HG02678 (cell line): ENCODE measurements around the gene MPHOSPH10.
"Not testable (repeated sequence)": the region's sequence is repeated elsewhere in the genome, so short reads cannot be mapped to it uniquely, and the experiment has no call there.

Experiments
- ATAC-seq: cut with Tn5 transposase; IDR thresholded peaks from one replicate; pipeline ENCODE4 v1.9.1; 2021; ENCODE audit warnings: mild to moderate bottlenecking, moderate library complexity; ENCODE audit not compliant: unreplicated experiment

MPHOSPH10 gene

GRCh38 chr2:71130152-71130904 is at the start of gene MPHOSPH10, which contains the start of gene MCEE:
Gene MPHOSPH10 (plus strand): TSS chr2:71130634. CDS start chr2:71130666, 32 bp downstream.
Gene MCEE (minus strand): TSS chr2:71130229. CDS start chr2:71130219, 10 bp downstream.
- peak; percentile 94 for ATAC-seq

DNA sequence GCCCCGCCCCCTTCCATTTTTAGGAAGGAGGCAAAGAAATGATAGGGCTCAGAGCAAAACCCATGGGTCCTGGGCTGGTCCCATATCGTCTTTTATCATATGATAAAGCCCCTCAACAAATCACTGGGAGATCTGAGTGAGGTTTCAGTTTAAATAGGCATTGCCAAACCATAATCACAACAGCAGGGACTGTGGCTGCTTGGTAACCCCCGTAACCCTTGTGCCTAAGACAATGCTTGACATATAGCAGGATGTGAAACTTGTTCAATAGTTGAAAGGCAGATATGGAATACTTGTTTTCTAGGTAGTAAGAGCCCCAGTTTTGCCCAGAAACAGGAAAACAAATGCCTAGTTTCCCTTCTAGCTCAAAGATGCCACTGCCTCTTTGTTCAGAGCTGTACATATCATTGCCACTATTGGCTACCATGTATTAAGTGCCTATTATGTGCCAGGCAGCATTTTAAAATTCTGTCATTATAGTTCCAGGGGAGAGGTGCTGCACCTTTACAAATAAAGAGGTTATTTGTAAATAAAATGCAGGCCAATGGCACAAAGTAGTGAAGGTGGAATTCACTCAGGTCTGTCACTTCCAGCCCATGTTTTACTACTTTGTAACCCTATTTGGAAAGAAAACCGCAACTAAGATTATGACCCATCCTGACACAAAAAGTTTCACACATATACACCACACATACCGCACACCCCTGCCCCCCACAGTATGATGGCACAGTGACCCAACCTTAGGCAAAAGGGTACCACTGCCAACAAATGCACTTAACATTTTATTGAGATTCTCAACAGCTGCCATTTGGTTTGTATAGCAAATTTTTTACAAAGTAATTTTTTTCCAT is 47.8 kb upstream of the MPHOSPH10 start:
- ATAC-seq, result peak; percentile 46

DNA sequence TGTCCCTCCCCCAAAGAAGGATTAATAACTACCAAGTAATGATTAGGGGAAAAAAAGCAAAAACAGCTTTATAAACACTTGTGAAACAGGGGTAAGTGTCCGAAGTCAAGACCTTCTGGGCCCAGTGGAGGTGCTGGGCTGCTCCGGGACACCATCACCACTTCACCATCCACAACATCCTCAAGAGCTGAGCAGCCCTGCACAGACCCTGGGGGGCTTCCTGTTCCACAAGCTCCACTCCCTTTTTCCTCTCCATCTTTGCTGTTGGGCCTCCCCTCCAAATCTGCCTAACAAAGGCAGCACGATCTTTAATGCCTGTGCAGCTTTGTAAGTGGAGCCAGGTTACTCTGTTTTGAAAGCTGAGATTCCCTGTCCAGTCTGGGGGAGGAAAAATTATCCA is 47.1 kb upstream of the MPHOSPH10 start:
- not testable (repeated sequence) for ATAC-seq

- not testable (repeated sequence) for ATAC-seq
Measured at GRCh38 chr2:71083752-71084312, 46.6 kb upstream of the MPHOSPH10 start.

DNA sequence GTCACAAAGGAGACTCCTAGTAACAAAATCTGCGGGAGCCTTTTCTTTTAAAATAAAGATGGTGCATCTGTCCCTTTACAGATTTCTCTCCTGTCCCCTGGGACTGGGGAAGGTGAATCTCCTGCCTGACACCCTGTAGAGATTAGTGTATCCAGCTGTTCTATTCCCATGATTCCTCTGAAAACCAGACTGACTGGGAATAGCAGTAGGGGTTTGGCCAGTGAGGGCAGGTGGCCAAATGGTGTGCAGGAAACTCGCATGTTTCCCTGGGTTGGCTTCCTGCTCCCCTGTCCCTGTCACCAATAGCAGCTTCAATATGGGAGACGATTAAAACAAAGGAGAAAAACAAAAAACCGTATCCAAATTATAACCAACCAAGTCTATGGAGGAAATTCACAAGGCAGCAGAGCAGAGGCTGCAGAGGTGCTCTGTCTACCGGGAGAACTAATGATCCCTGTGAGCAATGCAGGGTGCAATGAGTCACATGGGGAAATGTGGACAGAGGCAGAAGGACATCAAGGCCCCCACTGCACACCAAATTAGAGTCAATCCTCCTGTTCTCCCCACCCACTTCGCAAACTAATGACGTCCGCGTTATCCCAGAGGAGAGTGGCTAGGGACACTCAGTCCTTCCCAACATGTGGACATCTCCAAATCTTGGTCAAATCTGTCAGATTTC is 45.0 kb upstream of the MPHOSPH10 start:
- ATAC-seq, result not testable (repeated sequence)

- not testable (repeated sequence) for ATAC-seq
Measured at GRCh38 chr2:71089475-71089874, 41.0 kb upstream of the MPHOSPH10 start.

- not testable (repeated sequence) for ATAC-seq
Measured at GRCh38 chr2:71091808-71092207, 38.6 kb upstream of the MPHOSPH10 start.

- ATAC-seq, result not testable (repeated sequence)
Measured at GRCh38 chr2:71092491-71093260, 37.8 kb upstream of the MPHOSPH10 start.

- peak; percentile 58 for ATAC-seq
Measured at GRCh38 chr2:71100195-71100964, 30.1 kb upstream of the MPHOSPH10 start.

DNA sequence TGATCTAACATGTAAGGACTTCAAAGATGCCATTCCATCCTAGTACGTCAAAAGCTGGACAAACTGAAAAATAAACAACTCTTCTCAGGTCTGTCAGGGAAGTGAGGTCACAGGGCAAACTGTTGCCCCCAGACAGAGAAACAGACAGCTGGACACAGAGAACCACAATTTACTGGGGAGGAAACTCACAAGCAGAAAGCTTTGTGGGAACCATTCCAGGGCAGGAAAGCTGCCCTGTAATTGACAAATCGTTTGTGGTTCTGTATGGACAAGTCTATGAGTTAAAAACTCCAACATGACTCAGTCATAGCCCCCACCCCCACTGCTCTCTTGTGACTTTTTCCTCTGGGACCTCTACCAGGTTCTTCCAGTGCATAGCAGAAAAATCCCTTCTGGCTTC is 28.8 kb upstream of the MPHOSPH10 start:
- no peak for ATAC-seq

- ATAC-seq, result no peak
Measured at GRCh38 chr2:71102981-71103681, 27.3 kb upstream of the MPHOSPH10 start.

- no peak for ATAC-seq
Measured at GRCh38 chr2:71103809-71104208, 26.6 kb upstream of the MPHOSPH10 start.

DNA sequence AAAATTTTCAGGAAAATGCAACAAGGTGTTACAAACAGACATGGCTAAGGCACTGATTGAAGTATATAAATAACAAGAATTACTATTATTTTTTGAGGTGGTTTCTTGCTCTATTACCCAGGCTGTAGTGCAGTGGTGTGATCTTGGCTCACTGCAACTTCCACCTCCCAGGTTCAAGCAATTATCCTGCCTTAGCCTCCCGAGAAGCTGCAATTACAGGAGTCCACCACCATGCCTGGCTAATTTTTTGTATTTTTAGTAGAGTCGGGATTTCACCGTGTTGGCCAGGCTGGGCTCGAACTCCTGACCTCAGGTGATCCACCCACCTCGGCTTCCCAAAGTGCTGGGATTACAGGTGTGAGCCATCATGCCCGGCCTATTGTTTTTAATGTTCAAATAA is 24.0 kb upstream of the MPHOSPH10 start:
- not testable (repeated sequence) for ATAC-seq

DNA sequence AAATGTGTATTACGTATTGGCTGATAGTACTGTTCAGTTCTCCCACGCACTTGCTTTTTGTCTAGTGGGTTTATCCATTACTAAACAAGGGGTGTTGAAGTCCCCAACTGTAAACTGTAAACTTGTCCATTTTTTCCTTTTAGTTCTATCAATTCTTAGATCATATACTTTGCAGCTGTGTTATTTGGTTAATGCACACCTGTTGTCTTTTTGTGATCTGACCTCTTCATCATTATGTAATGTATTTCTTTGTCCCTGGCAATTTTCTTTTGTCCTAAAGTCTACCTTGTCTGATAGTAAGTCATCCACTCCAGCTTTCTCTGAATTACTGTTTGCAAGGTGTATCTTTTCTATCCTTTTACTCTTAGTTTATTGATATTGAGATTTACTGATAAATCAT is 22.3 kb upstream of the MPHOSPH10 start:
- no peak for ATAC-seq

DNA sequence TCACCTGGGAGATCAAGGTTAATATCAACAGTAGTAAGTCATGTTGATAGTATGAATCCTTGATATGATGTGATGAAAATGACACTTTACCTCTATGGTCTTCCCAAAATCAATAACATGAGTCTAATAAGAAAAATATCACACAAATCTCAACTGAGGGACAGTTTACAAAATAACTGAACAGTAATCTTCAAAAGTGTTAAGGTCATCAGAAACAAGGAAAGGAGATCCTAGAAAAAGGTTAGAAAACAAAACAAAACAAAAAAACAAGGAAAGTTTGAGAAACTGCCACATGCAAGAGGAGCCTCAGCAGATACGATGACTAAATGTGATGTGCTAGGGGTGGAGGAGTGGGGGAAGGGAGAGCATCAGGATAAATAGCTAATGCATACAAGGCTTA is 16.6 kb upstream of the MPHOSPH10 start:
- no peak for ATAC-seq

- ATAC-seq, result no peak
Measured at GRCh38 chr2:71117063-71117462, 13.4 kb upstream of the MPHOSPH10 start.

DNA sequence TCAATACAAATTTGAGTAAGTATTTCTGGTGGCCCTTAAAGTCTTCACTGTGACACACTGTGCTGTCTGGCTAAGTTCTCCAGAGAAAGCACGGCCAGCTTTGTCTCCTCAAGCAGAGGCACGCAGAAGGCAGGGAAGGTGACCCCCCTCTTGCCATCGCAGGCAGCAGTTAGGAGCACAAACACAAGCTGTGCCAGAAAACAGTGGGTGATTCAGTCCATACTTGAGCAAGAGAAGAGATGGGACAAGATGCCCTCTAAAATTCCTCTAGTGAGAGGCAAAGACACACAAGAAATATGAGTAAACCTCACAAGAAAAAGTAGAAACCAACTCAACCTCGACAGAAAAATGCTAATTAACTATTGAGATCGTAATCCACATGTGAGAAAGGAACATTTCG is 10.2 kb upstream of the MPHOSPH10 start:
- ATAC-seq, result no peak

DNA sequence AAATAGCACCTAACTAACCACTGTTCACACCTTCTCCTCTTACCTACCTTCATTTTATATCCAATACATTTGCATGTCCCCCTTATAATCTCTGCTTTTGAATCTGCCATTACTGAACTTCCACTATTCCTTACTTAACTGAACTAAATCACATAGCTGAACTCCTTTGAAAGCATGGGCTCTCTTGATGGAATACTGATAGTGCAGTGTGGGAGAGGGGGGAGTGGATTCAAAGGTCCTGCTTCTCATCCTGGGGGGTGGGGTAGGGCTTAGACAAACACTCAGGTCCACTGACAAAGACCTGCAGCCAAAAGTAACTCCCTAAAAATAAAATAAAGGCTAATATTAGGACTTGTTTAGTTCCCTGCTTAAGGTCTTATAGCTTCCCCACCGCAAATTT is 9.0 kb upstream of the MPHOSPH10 start:
- ATAC-seq, result no peak
